Measurements from ENCODE around the gene LRRC10.

- TF ChIP-seq EZH2 (IDR thresholded peaks at IDR 0.05; ENCODE audit: insufficient read depth, poor library complexity, severe bottlenecking) (no peak), EZH2phosphoT487 (IDR thresholded peaks at IDR 0.05; ENCODE audit: insufficient read depth, low read depth) (no peak)
These were observed 581 bp downstream of the LRRC10 start for GRCh38 chr12:69610126-69610525.
